IgD-negative memory B cell (primary cell): Measurements from ENCODE around the gene OR1J1. TPM values are rescaled to one million over a fixed set of nuclear protein-coding genes. Genes with fewer than 3 reads are reported as not detected.

ENCODE experiments used
- H3K27ac Mint-ChIP-seq, 3 donors: one replicate each; pipeline ENCODE4 v1.8.0; 2020 to 2022; ENCODE audit warnings: mild to moderate bottlenecking in 3 of 3, mixed read lengths in 3 of 3, moderate library complexity in 1 of 3
- H3K27me3 Mint-ChIP-seq: one replicate; pipeline ENCODE4 v1.8.0; 2021; ENCODE audit warnings: mixed read lengths
- H3K36me3 Mint-ChIP-seq: one replicate; pipeline ENCODE4 v1.8.0; 2020; ENCODE audit warnings: mild to moderate bottlenecking, mixed read lengths
- H3K4me1 Mint-ChIP-seq, 3 donors: one replicate each; pipeline ENCODE4 v1.8.0; 2020 to 2022; ENCODE audit warnings: mixed read lengths in 3 of 3, mild to moderate bottlenecking in 1 of 3
- H3K4me3 Mint-ChIP-seq, 4 donors: one replicate each; pipeline ENCODE4 v1.8.0; 2020 to 2022; ENCODE audit warnings: mild to moderate bottlenecking in 4 of 4, mixed read lengths in 4 of 4, moderate library complexity in 3 of 4
- H3K9me3 Mint-ChIP-seq, 3 donors: one replicate each; pipeline ENCODE4 v1.8.0; 2020 to 2021; ENCODE audit warnings: mixed read lengths in 3 of 3, mild to moderate bottlenecking in 1 of 3
- polyA plus RNA-seq: library from polyadenylated mRNA; unstranded; fragments of 300-500 nt; fragmentation: Illumina TruSeq; gene quantifications from one replicate; pipeline ENCODE4 v1.2.3, GENCODE V29; 2021

Gene OR1J1, protein sequence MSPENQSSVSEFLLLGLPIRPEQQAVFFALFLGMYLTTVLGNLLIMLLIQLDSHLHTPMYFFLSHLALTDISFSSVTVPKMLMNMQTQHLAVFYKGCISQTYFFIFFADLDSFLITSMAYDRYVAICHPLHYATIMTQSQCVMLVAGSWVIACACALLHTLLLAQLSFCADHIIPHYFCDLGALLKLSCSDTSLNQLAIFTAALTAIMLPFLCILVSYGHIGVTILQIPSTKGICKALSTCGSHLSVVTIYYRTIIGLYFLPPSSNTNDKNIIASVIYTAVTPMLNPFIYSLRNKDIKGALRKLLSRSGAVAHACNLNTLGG
- not detected for polyA plus RNA-seq

DNA sequence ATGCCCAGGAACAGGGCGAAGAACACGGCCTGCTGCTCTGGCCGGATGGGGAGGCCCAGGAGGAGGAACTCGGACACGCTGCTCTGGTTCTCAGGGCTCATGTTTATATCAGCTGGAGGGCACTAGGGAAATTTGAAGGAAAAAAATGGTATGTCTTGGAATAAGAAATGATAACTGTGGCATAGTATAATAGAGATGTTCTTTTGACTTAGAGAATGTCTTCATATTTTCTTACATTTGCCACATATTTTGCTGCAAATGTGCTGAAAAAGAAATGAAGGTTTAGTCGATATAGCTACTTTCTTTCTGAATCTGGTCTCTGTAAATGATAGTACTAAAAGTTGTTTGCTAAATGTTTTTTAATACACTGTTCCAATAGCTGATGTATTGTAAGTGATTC, at the start of gene OR1J1:
OR1J1 (minus strand) TSS at position 101 of the 400 bp plus-strand sequence; CDS start at position 101, 0 bp downstream.
- Mint-ChIP-seq H3K36me3 (no peaks in the 10 kb centered on the region), H3K27me3 (peaks cover 12% of the 10 kb centered on the region), H3K27ac (no peak within 1 kb of the TSS), H3K4me1 (no peaks in the 10 kb centered on the region), H3K9me3 (peaks cover 0 to 2% (median 0%) of the 10 kb centered on the region in 3 donors), H3K4me3 (no peak within 1 kb of the TSS)

GRCh38 chr9:122527193-122527592, 49.5 kb upstream of the OR1J1 start, which contains the start of gene OR1N1:
Gene OR1N1 (minus strand): TSS chr9:122527293. CDS start chr9:122527293, 0 bp downstream.
- H3K4me3 Mint-ChIP-seq = no peak within 1 kb of the TSS
- H3K36me3 Mint-ChIP-seq = peaks cover 2% of the 10 kb centered on the region
- peaks cover 17% of the 10 kb centered on the region for H3K27me3 Mint-ChIP-seq
- H3K9me3 Mint-ChIP-seq = no peaks in the 10 kb centered on the region
- H3K4me1 Mint-ChIP-seq = no peaks in the 10 kb centered on the region
- no peak within 1 kb of the TSS for H3K27ac Mint-ChIP-seq

- Mint-ChIP-seq H3K27ac (no peak overlapping the region), H3K4me1 (no peaks in the 10 kb centered on the region), H3K4me3 (no peak overlapping the region), H3K27me3 (peaks cover 17% of the 10 kb centered on the region), H3K9me3 (no peaks in the 10 kb centered on the region), H3K36me3 (peaks cover 2% of the 10 kb centered on the region)
Measured at GRCh38 chr9:122526602-122527001, 48.9 kb upstream of the OR1J1 start.

GRCh38 chr9:122519376-122519775, 41.6 kb upstream of the OR1J1 start:
- peaks cover 7% of the 10 kb centered on the region for H3K27me3 Mint-ChIP-seq
- no peak overlapping the region for H3K4me3 Mint-ChIP-seq
- H3K36me3 Mint-ChIP-seq = no peaks in the 10 kb centered on the region
- H3K9me3 Mint-ChIP-seq = no peaks in the 10 kb centered on the region
- no peaks in the 10 kb centered on the region for H3K4me1 Mint-ChIP-seq
- H3K27ac Mint-ChIP-seq = no peak overlapping the region

- H3K36me3 Mint-ChIP-seq = no peaks in the 10 kb centered on the region
- no peak within 1 kb of the TSS for H3K4me3 Mint-ChIP-seq
- H3K9me3 Mint-ChIP-seq = no peaks in the 10 kb centered on the region
- no peak within 1 kb of the TSS for H3K27ac Mint-ChIP-seq
- peaks cover 5% of the 10 kb centered on the region for H3K27me3 Mint-ChIP-seq
- no peaks in the 10 kb centered on the region for H3K4me1 Mint-ChIP-seq
Measured at GRCh38 chr9:122518841-122519240, 41.1 kb upstream of the OR1J1 start, which contains the start of gene OR1J4. Gene OR1J4 (plus strand): TSS chr9:122519141. CDS start chr9:122519141, 0 bp downstream.

GRCh38 chr9:122518226-122518625, 40.5 kb upstream of the OR1J1 start:
- no peaks in the 10 kb centered on the region for H3K36me3 Mint-ChIP-seq
- no peak overlapping the region for H3K4me3 Mint-ChIP-seq
- H3K4me1 Mint-ChIP-seq = no peaks in the 10 kb centered on the region
- H3K27me3 Mint-ChIP-seq = peaks cover 2% of the 10 kb centered on the region
- no peaks in the 10 kb centered on the region for H3K9me3 Mint-ChIP-seq
- H3K27ac Mint-ChIP-seq = no peak overlapping the region

DNA sequence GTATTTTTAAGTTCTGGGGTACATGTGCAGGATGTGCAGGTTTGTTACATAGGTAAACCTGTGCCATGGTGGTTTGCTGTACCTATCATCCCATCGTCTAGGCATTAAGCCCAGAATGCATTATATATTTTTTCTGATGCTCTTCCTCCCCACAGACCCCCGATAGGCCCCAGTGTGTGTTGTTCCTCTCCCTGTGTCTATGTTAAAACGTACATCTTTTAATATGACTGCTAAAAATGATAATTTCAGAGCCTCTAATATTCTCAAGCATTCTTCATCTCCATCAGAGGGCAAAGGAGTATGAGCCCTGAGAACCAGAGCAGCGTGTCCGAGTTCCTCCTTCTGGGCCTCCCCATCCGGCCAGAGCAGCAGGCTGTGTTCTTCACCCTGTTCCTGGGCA, 32.8 kb upstream of the OR1J1 start, which contains the start of gene OR1J2:
OR1J2 (plus strand) TSS at position 301 of the 400 bp plus-strand sequence; CDS start at position 301, 0 bp downstream.
- no peak within 1 kb of the TSS for H3K27ac Mint-ChIP-seq
- H3K27me3 Mint-ChIP-seq = peaks cover 12% of the 10 kb centered on the region
- H3K9me3 Mint-ChIP-seq = no peaks in the 10 kb centered on the region
- H3K4me1 Mint-ChIP-seq = no peaks in the 10 kb centered on the region
- H3K4me3 Mint-ChIP-seq = peak within 1 kb of the TSS in 1 of 4 donors; percentile 30
- H3K36me3 Mint-ChIP-seq = no peaks in the 10 kb centered on the region

GRCh38 chr9:122506964-122507363, 29.2 kb upstream of the OR1J1 start:
- no peaks in the 10 kb centered on the region for H3K4me1 Mint-ChIP-seq
- H3K27me3 Mint-ChIP-seq = peaks cover 12% of the 10 kb centered on the region
- no peaks in the 10 kb centered on the region for H3K9me3 Mint-ChIP-seq
- no peak overlapping the region for H3K27ac Mint-ChIP-seq
- no peaks in the 10 kb centered on the region for H3K36me3 Mint-ChIP-seq
- no peak overlapping the region for H3K4me3 Mint-ChIP-seq

DNA sequence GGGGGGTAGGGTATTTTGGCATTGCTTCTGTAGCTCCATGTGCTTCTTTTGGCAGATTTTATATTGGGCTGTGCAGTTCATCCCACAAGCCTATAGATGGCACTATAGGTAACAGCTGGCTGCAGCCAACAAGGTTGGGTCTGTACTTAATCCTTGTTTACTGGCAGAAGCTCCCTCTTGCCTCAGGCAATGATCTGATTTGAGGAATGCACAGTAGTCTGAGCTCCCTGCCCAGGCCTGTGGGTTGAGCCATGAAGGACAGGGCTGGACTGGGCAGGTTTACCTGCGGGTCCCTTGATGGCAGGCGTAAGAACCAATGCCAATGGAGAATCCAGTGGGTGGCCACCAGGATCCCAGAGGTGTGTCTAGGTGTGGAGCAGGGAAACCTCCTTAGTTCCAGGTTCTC, 21.2 kb upstream of the OR1J1 start:
- no peaks in the 10 kb centered on the region for H3K36me3 Mint-ChIP-seq
- no peaks in the 10 kb centered on the region for H3K4me1 Mint-ChIP-seq
- H3K27me3 Mint-ChIP-seq = peaks cover 22% of the 10 kb centered on the region
- no peak overlapping the region for H3K27ac Mint-ChIP-seq
- H3K4me3 Mint-ChIP-seq = no peak overlapping the region
- peaks cover 5 to 12% (median 5%) of the 10 kb centered on the region in 3 donors for H3K9me3 Mint-ChIP-seq

DNA sequence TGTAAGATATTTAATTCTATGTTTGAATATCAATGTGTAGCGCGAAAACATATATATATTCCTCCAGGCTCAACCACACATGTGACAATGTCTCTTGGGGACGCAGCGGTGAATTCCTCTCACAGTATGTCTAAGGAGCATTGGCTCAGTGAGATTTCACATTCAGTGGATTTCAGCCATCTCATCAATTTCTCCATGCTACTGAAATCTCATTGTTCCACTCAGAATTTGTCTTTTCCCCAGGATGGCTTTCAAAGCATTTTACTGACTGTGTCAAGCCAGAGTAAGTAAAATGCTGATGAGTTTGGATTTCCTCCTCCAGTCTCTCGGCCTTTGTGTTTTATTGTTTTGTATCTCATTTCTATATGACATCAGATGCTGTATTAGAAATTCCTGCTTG, 1.3 kb upstream of the OR1J1 start:
- Mint-ChIP-seq H3K9me3 (peaks cover 0 to 2% (median 0%) of the 10 kb centered on the region in 3 donors), H3K36me3 (no peaks in the 10 kb centered on the region), H3K4me1 (no peaks in the 10 kb centered on the region), H3K27ac (no peak overlapping the region), H3K4me3 (no peak overlapping the region), H3K27me3 (peaks cover 8% of the 10 kb centered on the region)

DNA sequence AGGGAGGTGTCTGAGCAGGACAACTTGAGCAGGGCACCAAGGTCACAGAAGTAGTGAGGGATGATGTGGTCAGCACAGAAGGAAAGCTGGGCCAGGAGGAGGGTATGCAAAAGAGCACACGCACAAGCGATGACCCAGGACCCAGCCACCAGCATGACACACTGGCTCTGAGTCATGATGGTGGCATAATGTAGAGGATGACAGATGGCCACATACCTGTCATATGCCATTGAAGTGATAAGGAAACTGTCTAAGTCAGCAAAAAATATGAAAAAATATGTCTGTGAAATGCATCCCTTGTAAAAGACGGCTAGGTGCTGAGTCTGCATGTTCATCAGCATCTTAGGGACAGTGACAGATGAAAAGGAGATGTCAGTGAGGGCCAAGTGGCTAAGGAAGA, 380 bp downstream of the OR1J1 start:
- no peaks in the 10 kb centered on the region for H3K4me1 Mint-ChIP-seq
- no peak overlapping the region for H3K27ac Mint-ChIP-seq
- H3K9me3 Mint-ChIP-seq = peaks cover 0 to 2% (median 0%) of the 10 kb centered on the region in 3 donors
- peaks cover 12% of the 10 kb centered on the region for H3K27me3 Mint-ChIP-seq
- no peaks in the 10 kb centered on the region for H3K36me3 Mint-ChIP-seq
- no peak overlapping the region for H3K4me3 Mint-ChIP-seq

DNA sequence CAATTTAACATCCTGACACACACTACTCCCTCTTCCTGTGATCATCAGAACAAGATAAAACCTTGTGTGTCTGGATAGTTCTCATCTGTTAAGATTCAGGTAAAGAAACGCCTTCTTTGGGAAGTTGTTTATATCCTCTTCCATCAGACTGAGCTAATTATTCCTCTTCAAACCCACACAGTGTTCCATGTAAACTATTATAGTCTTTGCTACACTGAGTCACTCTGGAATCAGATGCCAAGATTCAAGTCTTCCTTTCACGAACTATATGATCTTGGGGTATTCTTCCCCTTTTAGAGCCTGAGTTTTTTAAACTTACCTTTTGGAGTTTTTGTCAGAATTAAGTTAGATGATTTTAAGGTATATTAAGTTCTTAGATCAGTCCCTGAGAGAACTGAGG, 2.0 kb downstream of the OR1J1 start:
- Mint-ChIP-seq H3K4me1 (no peaks in the 10 kb centered on the region), H3K36me3 (no peaks in the 10 kb centered on the region), H3K27ac (no peak overlapping the region), H3K27me3 (peaks cover 14% of the 10 kb centered on the region), H3K9me3 (peaks cover 0 to 2% (median 0%) of the 10 kb centered on the region in 3 donors), H3K4me3 (no peak overlapping the region)

- Mint-ChIP-seq H3K27ac (no peak overlapping the region), H3K9me3 (peaks cover 0 to 2% (median 0%) of the 10 kb centered on the region in 3 donors), H3K27me3 (peaks cover 14% of the 10 kb centered on the region), H3K4me3 (no peak overlapping the region), H3K4me1 (no peaks in the 10 kb centered on the region), H3K36me3 (no peaks in the 10 kb centered on the region)
Measured at GRCh38 chr9:122474561-122474960, 3.2 kb downstream of the OR1J1 start.

DNA sequence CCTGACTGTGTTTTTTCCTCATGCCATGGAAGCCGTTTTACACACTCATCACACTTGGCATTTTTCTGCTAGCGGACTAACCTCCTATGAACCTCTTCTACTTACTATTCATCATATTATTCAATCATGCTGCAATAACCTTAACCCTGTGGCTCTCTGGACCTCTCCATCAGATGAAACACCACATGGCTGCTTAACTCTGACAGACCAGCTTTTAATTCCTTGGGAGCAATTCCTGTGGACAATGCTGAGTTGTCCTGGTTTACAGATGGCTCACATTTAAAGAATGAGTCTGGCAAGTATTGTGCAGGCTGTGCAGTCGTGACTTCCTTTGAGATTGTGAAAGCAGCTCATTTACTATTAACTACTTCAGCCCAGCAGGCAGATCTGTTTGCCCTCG, 9.0 kb downstream of the OR1J1 start:
- H3K27ac Mint-ChIP-seq = no peak overlapping the region
- no peak overlapping the region for H3K4me3 Mint-ChIP-seq
- peaks cover 6 to 14% (median 7%) of the 10 kb centered on the region in 3 donors for H3K4me1 Mint-ChIP-seq
- H3K27me3 Mint-ChIP-seq = peaks cover 6% of the 10 kb centered on the region
- H3K36me3 Mint-ChIP-seq = no peaks in the 10 kb centered on the region
- no peaks in the 10 kb centered on the region for H3K9me3 Mint-ChIP-seq

DNA sequence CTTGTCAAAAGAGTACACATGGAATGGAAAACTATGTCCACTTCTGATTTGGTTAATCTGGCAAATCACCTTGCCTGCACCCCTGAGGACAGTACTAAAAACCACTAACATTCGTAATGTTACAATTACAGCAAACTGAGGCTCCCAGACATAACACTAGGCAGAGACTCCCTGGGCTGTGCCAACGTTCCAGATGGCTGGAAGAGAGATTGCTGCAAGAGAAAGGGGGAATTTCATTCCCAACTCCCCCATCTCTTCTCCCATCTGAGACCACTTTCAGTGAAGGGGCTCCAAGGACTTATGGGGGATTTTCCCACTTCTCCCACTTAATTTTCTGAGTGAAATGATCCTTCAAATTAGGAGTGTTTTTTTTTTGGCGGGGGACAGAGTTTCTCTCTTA, 11.3 kb downstream of the OR1J1 start:
- no peaks in the 10 kb centered on the region for H3K9me3 Mint-ChIP-seq
- peaks cover 11% of the 10 kb centered on the region for H3K27me3 Mint-ChIP-seq
- no peaks in the 10 kb centered on the region for H3K36me3 Mint-ChIP-seq
- no peak overlapping the region for H3K27ac Mint-ChIP-seq
- no peak overlapping the region for H3K4me3 Mint-ChIP-seq
- peaks cover 7 to 16% (median 7%) of the 10 kb centered on the region in 3 donors for H3K4me1 Mint-ChIP-seq
